CD4-positive, alpha-beta T cell treated with Interleukin-1 beta for 1 hour (primary cell): Measurements from ENCODE around the gene PGA5.
"Not testable (repeated sequence)": the region's sequence is repeated elsewhere in the genome, so short reads cannot be mapped to it uniquely, and the experiment has no call there.

ENCODE experiments used
- DNase-seq, 2 donors: peaks; one replicate each; pipeline ENCODE4 v3.0.0-alpha.2; 2020 to 2022

PGA5 gene

DNA sequence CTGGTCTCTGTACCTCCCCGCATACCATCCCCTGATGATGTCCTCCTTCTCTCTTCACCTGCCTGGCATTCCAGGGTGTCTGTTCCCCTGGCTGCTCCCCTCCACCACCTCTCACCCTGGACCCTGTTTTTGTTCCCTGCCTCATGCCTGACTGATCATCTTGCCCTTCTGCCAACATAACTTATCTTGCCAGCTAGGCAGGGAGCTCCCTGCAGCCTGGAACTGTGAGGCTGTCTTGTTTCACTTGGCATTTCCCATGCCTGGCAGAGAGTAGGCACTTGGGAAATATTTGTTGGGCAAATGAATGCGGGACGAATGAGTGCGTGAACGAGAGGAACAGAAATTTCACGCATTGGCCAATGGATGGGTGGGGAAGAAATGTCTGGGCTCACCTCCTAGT is 11.5 kb upstream of the PGA5 start:
- DNase-seq = not testable (repeated sequence)

- DNase-seq = not testable (repeated sequence)
These were observed 9.9 kb upstream of the PGA5 start for GRCh38 chr11:61231033-61231432.

DNA sequence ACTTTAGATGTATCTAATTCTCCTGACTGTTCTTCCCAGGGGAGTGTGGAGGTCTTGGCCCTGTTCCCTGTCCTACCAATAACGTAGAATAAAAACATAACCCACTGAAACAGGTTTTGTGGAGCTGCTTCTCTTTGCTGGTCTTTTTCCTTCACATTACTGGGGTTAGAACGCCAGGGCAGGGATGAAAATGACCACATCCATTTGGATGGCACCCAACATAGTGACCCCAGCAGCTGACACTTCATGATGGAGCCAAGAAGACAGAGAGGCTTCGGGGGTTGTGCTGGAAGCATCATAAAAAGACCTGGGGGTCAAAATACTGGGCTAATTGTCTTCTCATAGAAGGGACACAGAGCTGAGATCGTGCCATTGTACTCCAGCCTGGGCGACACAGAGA is 9.4 kb upstream of the PGA5 start:
- DNase-seq = not testable (repeated sequence)

DNA sequence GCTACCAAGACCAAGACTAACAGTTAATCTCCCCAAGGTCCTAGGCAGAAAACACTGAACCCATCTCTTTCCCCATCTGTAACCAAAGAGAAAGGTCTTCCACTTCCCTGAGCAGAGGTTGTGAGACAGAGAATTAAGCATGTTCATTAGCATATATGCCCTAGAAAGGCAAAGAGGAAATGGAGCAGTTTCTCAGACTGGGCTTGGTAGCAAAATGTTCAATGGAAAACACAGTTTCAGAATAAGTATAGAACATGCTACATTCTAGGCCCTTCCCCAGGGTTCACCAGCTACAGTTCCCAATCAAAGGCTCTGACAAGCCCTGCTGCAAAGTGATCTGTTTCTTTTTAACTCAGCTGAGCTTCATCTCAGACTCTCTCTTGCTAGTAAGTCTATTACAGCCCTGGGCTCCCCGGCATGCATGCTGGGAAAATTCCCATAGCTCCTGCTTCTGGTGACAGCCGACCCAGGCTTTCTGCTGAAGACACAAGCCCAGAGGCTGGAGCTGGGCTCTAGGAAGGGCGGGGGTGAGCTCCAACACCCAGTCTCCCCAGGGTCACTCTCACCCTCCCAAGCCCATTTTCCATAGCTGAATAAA is 8.3 kb upstream of the PGA5 start:
- not testable (repeated sequence) for DNase-seq

DNA sequence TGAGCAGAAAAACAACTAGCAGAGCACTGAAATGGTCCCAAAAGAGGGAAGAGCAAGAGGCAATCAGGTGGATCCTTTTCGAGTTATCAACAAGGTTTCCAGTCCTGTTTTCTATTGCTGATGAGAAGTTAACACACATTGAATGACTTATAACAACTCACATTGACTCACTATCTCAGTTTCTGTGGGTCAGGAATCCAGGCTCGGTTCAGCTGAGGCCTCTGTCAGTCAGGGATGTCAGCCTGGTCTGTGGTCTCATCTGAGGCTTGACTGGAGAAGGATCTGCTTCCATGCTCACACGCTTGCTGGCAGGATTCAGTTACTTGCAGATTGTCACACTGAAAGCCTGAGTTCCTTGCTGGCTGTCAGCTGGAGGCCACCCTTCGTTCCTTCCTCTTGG is 3.8 kb upstream of the PGA5 start:
- DNase-seq = not testable (repeated sequence)

DNA sequence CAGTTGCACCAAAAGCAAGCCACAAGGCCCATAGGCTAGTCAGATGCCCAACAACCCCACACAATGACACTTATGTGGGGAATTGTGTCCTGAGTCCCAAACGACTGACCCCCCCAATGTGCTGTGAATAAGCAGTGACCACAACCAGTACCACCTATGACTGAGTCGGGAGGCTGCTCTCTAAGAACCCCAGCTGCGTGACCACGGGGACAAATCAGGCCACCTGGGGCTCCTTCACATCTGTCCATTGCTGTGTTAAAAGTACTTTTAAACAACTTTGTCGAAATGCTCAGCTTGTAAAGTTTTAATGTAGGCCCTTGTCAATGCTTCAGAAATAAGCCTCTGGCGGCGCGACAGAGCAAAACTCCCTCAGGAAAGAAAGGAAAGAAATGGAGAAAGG is 687 bp upstream of the PGA5 start:
- not testable (repeated sequence) for DNase-seq

- DNase-seq = not testable (repeated sequence)
These were observed 551 bp downstream of the PGA5 start for GRCh38 chr11:61241526-61241925.

GRCh38 chr11:61245284-61245964 is 4.4 kb downstream of the PGA5 start:
- not testable (repeated sequence) for DNase-seq

- not testable (repeated sequence) for DNase-seq
These were observed 7.1 kb downstream of the PGA5 start for GRCh38 chr11:61248071-61248470.

GRCh38 chr11:61249201-61249600 is 8.2 kb downstream of the PGA5 start:
- not testable (repeated sequence) for DNase-seq

- DNase-seq = not testable (repeated sequence)
These were observed 10.1 kb downstream of the PGA5 start for GRCh38 chr11:61250796-61251765.

GRCh38 chr11:61252332-61252731 is 11.4 kb downstream of the PGA5 start:
- DNase-seq = not testable (repeated sequence)

DNA sequence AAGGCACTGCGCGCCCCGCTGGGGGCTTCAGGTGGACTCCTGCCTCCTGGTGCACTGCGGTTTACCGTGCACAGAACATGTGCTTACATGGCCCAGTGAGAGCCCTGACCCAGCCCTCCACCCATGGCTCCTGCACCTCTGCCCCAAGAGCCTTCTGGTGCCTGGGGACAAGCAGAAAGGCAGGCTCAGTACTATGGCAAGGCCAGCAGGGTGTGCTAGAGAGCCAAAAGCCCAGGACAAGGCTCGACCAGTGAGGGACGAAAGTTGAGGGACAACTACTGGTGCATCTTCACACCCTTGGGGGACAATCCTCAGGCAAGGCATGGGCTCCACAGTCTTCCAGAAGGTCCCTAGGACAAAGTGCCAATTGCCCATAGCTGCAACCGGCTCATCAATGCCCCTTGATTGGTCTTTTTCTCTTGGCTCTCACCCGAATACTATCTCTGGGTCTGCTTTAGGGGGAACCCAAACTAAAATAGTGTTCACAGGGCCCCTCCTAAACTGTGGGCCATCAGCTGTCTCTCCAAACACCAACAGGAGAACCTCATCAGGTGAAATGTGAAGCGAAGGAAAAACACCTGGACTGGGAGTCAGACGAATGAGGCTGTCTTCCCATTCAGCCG is 13.5 kb downstream of the PGA5 start:
- DNase-seq = peak; percentile 62 to 64

- peak in 1 of 2 donors; percentile 3 for DNase-seq
These were observed 15.9 kb downstream of the PGA5 start for GRCh38 chr11:61256710-61257482.

GRCh38 chr11:61258546-61258945 is 17.6 kb downstream of the PGA5 start:
- DNase-seq = no peak

GRCh38 chr11:61259363-61259762 is 18.4 kb downstream of the PGA5 start:
- DNase-seq = no peak

- DNase-seq = no peak
These were observed 23.4 kb downstream of the PGA5 start for GRCh38 chr11:61264371-61264770.

GRCh38 chr11:61264795-61265194 is 23.8 kb downstream of the PGA5 start:
- no peak for DNase-seq

- DNase-seq = no peak
These were observed 24.4 kb downstream of the PGA5 start for GRCh38 chr11:61265357-61265756.

DNA sequence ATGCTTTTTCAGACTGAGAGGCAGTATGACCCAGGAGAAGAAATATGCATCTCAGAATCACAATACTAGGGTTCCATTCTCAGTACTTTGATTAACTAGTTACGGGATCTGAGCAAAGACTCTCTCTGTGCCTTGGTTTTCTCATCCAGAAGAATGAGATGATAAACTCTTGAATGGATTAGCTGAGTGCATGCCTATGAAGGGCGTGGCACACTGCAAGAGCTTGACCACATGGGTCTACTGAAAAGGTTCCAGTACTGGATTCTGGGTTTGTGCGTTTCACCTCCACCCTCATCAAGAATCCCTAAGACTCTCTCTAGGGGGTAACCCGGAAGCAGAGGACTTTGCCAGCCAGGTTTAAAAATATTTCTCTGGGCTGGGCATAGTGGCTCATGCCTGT is 25.6 kb downstream of the PGA5 start:
- no peak for DNase-seq

- DNase-seq = no peak
These were observed 26.5 kb downstream of the PGA5 start for GRCh38 chr11:61267437-61267841.

- no peak for DNase-seq
These were observed 27.7 kb downstream of the PGA5 start for GRCh38 chr11:61268588-61269250.
